Natural killer cell treated with Interleukin-12 subunit alpha and Interleukin-12 subunit beta and Interleukin-15 and Interleukin-18, amount 100 ng/mL, for 72 hours (primary cell): ENCODE results near the gene POLA2. TPM values are rescaled to one million over a fixed set of nuclear protein-coding genes. Genes with fewer than 3 reads are reported as not detected.

Experiments used
- ATAC-seq, 2 donors: fragments of 150-1000 bp; cut with Tn5 transposase in 1 of 2; sonication (Bioruptor Pico), chemical (Tn5 transposase) in 1 of 2; 2 replicates each; pipeline ENCODE4 v1.10.0; 2021
- DNase-seq: peaks from one replicate; pipeline ENCODE4 v3.0.0; 2022; ENCODE audit warnings: low spot score
- H3K27ac Mint-ChIP-seq, 2 donors: 1 replicate in 1 of 2; 2 replicates in 1 of 2; pipeline ENCODE4 v1.8.0; 2022; ENCODE audit warnings: mixed read lengths in 2 of 2, mild to moderate bottlenecking in 1 of 2, moderate library complexity in 1 of 2
- H3K27me3 Mint-ChIP-seq, 2 donors: 1 replicate in 1 of 2; 2 replicates in 1 of 2; pipeline ENCODE4 v1.8.0; 2022; ENCODE audit warnings: mixed read lengths in 2 of 2
- H3K36me3 Mint-ChIP-seq: one replicate; pipeline ENCODE4 v1.8.0; 2022; ENCODE audit warnings: mixed read lengths
- H3K4me1 Mint-ChIP-seq, 2 donors: 1 replicate in 1 of 2; 2 replicates in 1 of 2; pipeline ENCODE4 v1.8.0; 2022; ENCODE audit warnings: low read depth in 2 of 2, mixed read lengths in 2 of 2, mild to moderate bottlenecking in 1 of 2
- H3K4me3 Mint-ChIP-seq: one replicate; pipeline ENCODE4 v1.8.0; 2022; ENCODE audit warnings: mixed read lengths
- H3K9me3 Mint-ChIP-seq: 2 replicates; pipeline ENCODE4 v1.8.0; 2022; ENCODE audit warnings: mixed read lengths
- total RNA-seq, 2 donors: library from RNA; stranded (reverse); gene quantifications; one replicate each; pipeline ENCODE4 v1.2.3, GENCODE V29; 2022

The POLA2 gene
- total RNA-seq, 2 donors from 2014 or later, result 56.8 to 80.9 TPM

- no peak for ATAC-seq
These were observed 49.5 kb downstream of the POLA2 start for GRCh38 chr11:65311170-65311678.

GRCh38 chr11:65314501-65315203 is 52.9 kb downstream of the POLA2 start, which contains the start of gene CDC42EP2:
Gene CDC42EP2 (plus strand): TSS chr11:65314866. CDS start chr11:65320899, 6,033 bp downstream.
- H3K27ac Mint-ChIP-seq, result peak within 1 kb of the TSS in 1 of 2 donors; percentile 51

More at GRCh38 chr11:65311170-65311678, 49.5 kb downstream of the POLA2 start:
- H3K4me3 Mint-ChIP-seq, result no peak overlapping the region
- H3K36me3 Mint-ChIP-seq, result no peaks in the 10 kb centered on the region
- peaks cover 6% of the 10 kb centered on the region in 2 donors for H3K4me1 Mint-ChIP-seq
- no peak for DNase-seq
- H3K27me3 Mint-ChIP-seq, result peaks cover 0 to 9% of the 10 kb centered on the region in 2 donors
- H3K9me3 Mint-ChIP-seq, result no peaks in the 10 kb centered on the region
- no peak overlapping the region for H3K27ac Mint-ChIP-seq

GRCh38 chr11:65315204-65315865 is 53.6 kb downstream of the POLA2 start:
- peak overlapping the region; percentile 65 for H3K4me3 Mint-ChIP-seq
- no peaks in the 10 kb centered on the region for H3K36me3 Mint-ChIP-seq
- H3K9me3 Mint-ChIP-seq, result no peaks in the 10 kb centered on the region
- ATAC-seq (peak; percentile 70 to 74), DNase-seq (peak; percentile 81)
- peaks cover 0 to 9% of the 10 kb centered on the region in 2 donors for H3K27me3 Mint-ChIP-seq
- H3K27ac Mint-ChIP-seq, result no peak overlapping the region
- H3K4me1 Mint-ChIP-seq, result peaks cover 6% of the 10 kb centered on the region in 2 donors

More at GRCh38 chr11:65314501-65315203, 52.9 kb downstream of the POLA2 start, which contains the start of gene CDC42EP2:
- Mint-ChIP-seq H3K36me3 (no peaks in the 10 kb centered on the region), H3K27me3 (peaks cover 0 to 9% of the 10 kb centered on the region in 2 donors), H3K9me3 (no peaks in the 10 kb centered on the region), H3K4me3 (peak within 1 kb of the TSS; percentile 65), H3K4me1 (peaks cover 6% of the 10 kb centered on the region in 2 donors)
- peak; percentile 96 to 98 for ATAC-seq
- peak; percentile 84 for DNase-seq

GRCh38 chr11:65315866-65316226 is 54.1 kb downstream of the POLA2 start:
- no peak for ATAC-seq
- no peaks in the 10 kb centered on the region for H3K9me3 Mint-ChIP-seq
- peak overlapping the region; percentile 65 for H3K4me3 Mint-ChIP-seq

GRCh38 chr11:65316227-65317024 is 54.7 kb downstream of the POLA2 start:
- no peak overlapping the region for H3K27ac Mint-ChIP-seq
- peak overlapping the region; percentile 65 for H3K4me3 Mint-ChIP-seq
- peaks cover 6% of the 10 kb centered on the region in 2 donors for H3K4me1 Mint-ChIP-seq
- H3K9me3 Mint-ChIP-seq, result no peaks in the 10 kb centered on the region
- peaks cover 0 to 9% of the 10 kb centered on the region in 2 donors for H3K27me3 Mint-ChIP-seq
- DNase-seq, result no peak
- H3K36me3 Mint-ChIP-seq, result no peaks in the 10 kb centered on the region
- no peak for ATAC-seq

More at GRCh38 chr11:65315866-65316226, 54.1 kb downstream of the POLA2 start:
- Mint-ChIP-seq H3K27ac (no peak overlapping the region), H3K27me3 (peaks cover 0 to 9% of the 10 kb centered on the region in 2 donors), H3K36me3 (no peaks in the 10 kb centered on the region), H3K4me1 (peaks cover 6% of the 10 kb centered on the region in 2 donors)
- DNase-seq, result no peak

GRCh38 chr11:65317025-65317786 is 55.4 kb downstream of the POLA2 start:
- Mint-ChIP-seq H3K27ac (no peak overlapping the region), H3K9me3 (no peaks in the 10 kb centered on the region), H3K27me3 (peaks cover 0 to 9% of the 10 kb centered on the region in 2 donors), H3K4me1 (peaks cover 6% of the 10 kb centered on the region in 2 donors), H3K36me3 (no peaks in the 10 kb centered on the region), H3K4me3 (no peak overlapping the region)
- DNase-seq (no peak), ATAC-seq (no peak)

GRCh38 chr11:65320386-65321075 is 58.8 kb downstream of the POLA2 start:
- DNase-seq, result no peak
- H3K27ac Mint-ChIP-seq, result no peak overlapping the region
- H3K36me3 Mint-ChIP-seq, result no peaks in the 10 kb centered on the region
- peaks cover 4 to 5% of the 10 kb centered on the region in 2 donors for H3K4me1 Mint-ChIP-seq
- H3K4me3 Mint-ChIP-seq, result no peak overlapping the region
- peaks cover 0 to 5% of the 10 kb centered on the region in 2 donors for H3K27me3 Mint-ChIP-seq
- no peaks in the 10 kb centered on the region for H3K9me3 Mint-ChIP-seq
- no peak for ATAC-seq

- ATAC-seq (no peak), DNase-seq (no peak)
- no peaks in the 10 kb centered on the region for H3K4me1 Mint-ChIP-seq
- H3K27me3 Mint-ChIP-seq, result peaks cover 0 to 3% of the 10 kb centered on the region in 2 donors
- H3K36me3 Mint-ChIP-seq, result no peaks in the 10 kb centered on the region
- H3K27ac Mint-ChIP-seq, result no peak overlapping the region
- no peak overlapping the region for H3K4me3 Mint-ChIP-seq
- H3K9me3 Mint-ChIP-seq, result no peaks in the 10 kb centered on the region
These were observed 59.3 kb downstream of the POLA2 start for GRCh38 chr11:65321076-65321475.

GRCh38 chr11:65321828-65322485 is 60.2 kb downstream of the POLA2 start:
- no peak for ATAC-seq
- peaks cover 0 to 3% of the 10 kb centered on the region in 2 donors for H3K27me3 Mint-ChIP-seq
- no peak overlapping the region for H3K4me3 Mint-ChIP-seq
- H3K4me1 Mint-ChIP-seq, result no peaks in the 10 kb centered on the region
- no peak overlapping the region for H3K27ac Mint-ChIP-seq
- H3K36me3 Mint-ChIP-seq, result no peaks in the 10 kb centered on the region
- no peak for DNase-seq
- no peaks in the 10 kb centered on the region for H3K9me3 Mint-ChIP-seq

GRCh38 chr11:65323813-65324212 is 62.1 kb downstream of the POLA2 start:
- peaks cover 0 to 3% of the 10 kb centered on the region in 2 donors for H3K27me3 Mint-ChIP-seq
- H3K36me3 Mint-ChIP-seq, result no peaks in the 10 kb centered on the region
- no peak for DNase-seq
- no peaks in the 10 kb centered on the region for H3K9me3 Mint-ChIP-seq
- H3K4me3 Mint-ChIP-seq, result no peak overlapping the region
- ATAC-seq, result peak in 1 of 2 donors; percentile 35
- no peaks in the 10 kb centered on the region for H3K4me1 Mint-ChIP-seq
- H3K27ac Mint-ChIP-seq, result no peak overlapping the region

GRCh38 chr11:65325435-65325834 is 63.7 kb downstream of the POLA2 start:
- DNase-seq (no peak), ATAC-seq (no peak)
- no peak overlapping the region for H3K4me3 Mint-ChIP-seq
- peaks cover 0 to 3% of the 10 kb centered on the region in 2 donors for H3K27me3 Mint-ChIP-seq
- H3K36me3 Mint-ChIP-seq, result no peaks in the 10 kb centered on the region
- no peaks in the 10 kb centered on the region for H3K9me3 Mint-ChIP-seq
- no peak overlapping the region for H3K27ac Mint-ChIP-seq
- peaks cover 4% of the 10 kb centered on the region in 2 donors for H3K4me1 Mint-ChIP-seq

- no peak for ATAC-seq
- no peak overlapping the region for H3K27ac Mint-ChIP-seq
- peaks cover 4% of the 10 kb centered on the region in 2 donors for H3K4me1 Mint-ChIP-seq
- H3K9me3 Mint-ChIP-seq, result no peaks in the 10 kb centered on the region
- peaks cover 0 to 3% of the 10 kb centered on the region in 2 donors for H3K27me3 Mint-ChIP-seq
- no peak for DNase-seq
- H3K36me3 Mint-ChIP-seq, result no peaks in the 10 kb centered on the region
- no peak overlapping the region for H3K4me3 Mint-ChIP-seq
These were observed 65.3 kb downstream of the POLA2 start for GRCh38 chr11:65327021-65327420.
